ENCODE data around the gene TMPO. TPM values are rescaled to one million over a fixed set of nuclear protein-coding genes. Genes with fewer than 3 reads are reported as not detected.
"Not testable (repeated sequence)": the region's sequence is repeated elsewhere in the genome, so short reads cannot be mapped to it uniquely, and the experiment has no call there.

The TMPO gene
- total RNA-seq, 1 experiment from 2014 or later: 62.5 TPM

GRCh38 chr12:98594050-98594835 lies 78.9 kb downstream of the TMPO start:
- CTCF ChIA-PET: interaction anchor here (0.6 to 9.6 kb wide), 12 partner anchors 12 to 404 kb away, joined by 3 to 84 read pairs (median 4); partner anchors contain the start of gene IKBIP
- intact Hi-C loops (cut with micrococcal nuclease): no loop called here

DNA sequence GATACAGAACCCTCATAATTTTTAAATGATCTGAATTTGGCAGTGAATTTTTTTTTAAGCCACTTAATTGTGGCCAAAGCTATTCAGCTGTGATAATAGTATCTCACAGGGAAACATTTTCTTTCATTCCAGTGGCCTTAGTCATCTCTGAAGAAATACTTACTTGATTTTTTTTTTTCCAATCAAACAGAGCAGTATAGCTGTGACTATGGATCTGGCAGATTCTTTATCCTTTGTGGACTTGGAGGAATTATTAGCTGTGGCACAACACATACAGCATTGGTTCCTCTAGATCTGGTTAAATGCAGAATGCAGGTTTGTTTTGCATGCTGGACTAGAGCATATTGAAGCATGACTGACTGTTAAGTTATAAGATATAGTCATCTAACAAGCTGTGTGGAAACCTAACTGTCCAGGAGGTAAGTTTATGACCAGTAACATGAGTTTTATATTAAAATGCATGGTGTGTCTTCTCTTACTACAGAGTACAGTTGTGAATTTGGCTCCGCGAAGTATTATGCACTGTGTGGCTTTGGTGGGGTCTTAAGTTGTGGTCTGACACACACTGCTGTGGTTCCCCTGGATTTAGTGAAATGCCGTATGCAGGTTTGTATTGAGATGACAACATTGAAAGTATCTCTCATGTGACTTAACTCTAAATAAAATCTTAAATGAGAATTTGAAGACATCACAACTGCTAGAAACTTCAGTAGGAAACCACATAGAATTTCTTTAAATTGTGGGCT lies 80.0 kb downstream of the TMPO start:
- Mint-ChIP-seq H3K4me3 (ENCODE audit: unreplicated experiment) (peak overlapping the region; percentile 98), H3K27me3 (ENCODE audit: insufficient read depth, unreplicated experiment) (no peaks in the 10 kb centered on the region), H3K4me1 (ENCODE audit: insufficient read depth, unreplicated experiment) (peaks cover 6% of the 10 kb centered on the region), H3K9me3 (ENCODE audit: unreplicated experiment) (no peaks in the 10 kb centered on the region), H3K27ac (ENCODE audit: low read depth, unreplicated experiment) (peak overlapping the region; percentile 100), H3K36me3 (ENCODE audit: insufficient read depth, unreplicated experiment) (peaks cover 73% of the 10 kb centered on the region)
- TF ChIP-seq, protein P1, sequence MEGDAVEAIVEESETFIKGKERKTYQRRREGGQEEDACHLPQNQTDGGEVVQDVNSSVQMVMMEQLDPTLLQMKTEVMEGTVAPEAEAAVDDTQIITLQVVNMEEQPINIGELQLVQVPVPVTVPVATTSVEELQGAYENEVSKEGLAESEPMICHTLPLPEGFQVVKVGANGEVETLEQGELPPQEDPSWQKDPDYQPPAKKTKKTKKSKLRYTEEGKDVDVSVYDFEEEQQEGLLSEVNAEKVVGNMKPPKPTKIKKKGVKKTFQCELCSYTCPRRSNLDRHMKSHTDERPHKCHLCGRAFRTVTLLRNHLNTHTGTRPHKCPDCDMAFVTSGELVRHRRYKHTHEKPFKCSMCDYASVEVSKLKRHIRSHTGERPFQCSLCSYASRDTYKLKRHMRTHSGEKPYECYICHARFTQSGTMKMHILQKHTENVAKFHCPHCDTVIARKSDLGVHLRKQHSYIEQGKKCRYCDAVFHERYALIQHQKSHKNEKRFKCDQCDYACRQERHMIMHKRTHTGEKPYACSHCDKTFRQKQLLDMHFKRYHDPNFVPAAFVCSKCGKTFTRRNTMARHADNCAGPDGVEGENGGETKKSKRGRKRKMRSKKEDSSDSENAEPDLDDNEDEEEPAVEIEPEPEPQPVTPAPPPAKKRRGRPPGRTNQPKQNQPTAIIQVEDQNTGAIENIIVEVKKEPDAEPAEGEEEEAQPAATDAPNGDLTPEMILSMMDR (IDR thresholded peaks at IDR 0.05; ENCODE audit: unreplicated experiment): no peak
- BruUV-seq (replicated peaks): no TSS peak
- intact Hi-C loops (cut with micrococcal nuclease): loop anchor here (1.0 kb wide), 1 partner anchor 50 kb away; the partner anchor contains the start of gene APAF1
- POLR2A ChIA-PET: interaction anchor here (0.6 to 7.4 kb wide), 21 partner anchors 8 to 1616 kb away, joined by 3 to 255 read pairs (median 5); partner anchors contain the start of genes APAF1, IKBIP and TMPO
- CTCF ChIA-PET: interaction anchor here (0.7 to 9.6 kb wide), 11 partner anchors 11 to 403 kb away, joined by 3 to 84 read pairs (median 4); partner anchors contain the start of gene IKBIP
- peak; percentile 51 for DNase-seq (ENCODE audit: unreplicated experiment)

More at GRCh38 chr12:98594050-98594835, 78.9 kb downstream of the TMPO start:
- peak; percentile 28 for DNase-seq (ENCODE audit: unreplicated experiment)
- peak overlapping the region; percentile 100 for H3K27ac Mint-ChIP-seq (ENCODE audit: low read depth, unreplicated experiment)
- H3K9me3 Mint-ChIP-seq (ENCODE audit: unreplicated experiment): no peaks in the 10 kb centered on the region
- peak overlapping the region; percentile 98 for H3K4me3 Mint-ChIP-seq (ENCODE audit: unreplicated experiment)
- TF ChIP-seq, protein P1 (IDR thresholded peaks at IDR 0.05; ENCODE audit: unreplicated experiment): no peak
- POLR2A ChIA-PET: interaction anchor here (0.7 to 7.4 kb wide), 29 partner anchors 8 to 1673 kb away, joined by 3 to 255 read pairs (median 5); partner anchors contain the start of genes APAF1, DEPDC4, IKBIP and SCYL2
- BruUV-seq (replicated peaks): no TSS peak
- no peaks in the 10 kb centered on the region for H3K27me3 Mint-ChIP-seq (ENCODE audit: insufficient read depth, unreplicated experiment)
- H3K36me3 Mint-ChIP-seq (ENCODE audit: insufficient read depth, unreplicated experiment): peaks cover 61% of the 10 kb centered on the region
- H3K4me1 Mint-ChIP-seq (ENCODE audit: insufficient read depth, unreplicated experiment): peaks cover 6% of the 10 kb centered on the region

DNA sequence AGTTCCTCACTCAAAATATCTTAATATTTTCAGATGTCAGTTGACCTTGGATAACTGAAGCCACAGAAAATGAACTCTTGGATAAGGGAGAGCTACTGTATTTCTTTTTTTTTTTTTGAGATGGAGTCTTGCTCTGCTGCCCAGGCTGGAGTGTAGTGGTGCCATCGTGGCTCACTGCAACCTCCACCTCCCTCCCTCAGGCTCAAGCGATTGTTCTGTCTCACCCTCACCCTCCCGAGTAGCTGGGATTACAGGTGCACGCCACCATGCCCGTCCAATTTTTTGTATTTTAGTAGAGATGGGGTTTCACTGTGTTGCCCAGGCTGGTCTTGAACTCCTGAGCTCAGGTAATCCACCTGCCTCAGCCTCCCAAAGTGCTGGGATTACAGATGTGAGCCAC lies 81.9 kb downstream of the TMPO start:
- ChIA-PET POLR2A (interaction anchor here (0.6 to 7.4 kb wide), 4 partner anchors 11 to 157 kb away, joined by 3 to 255 read pairs (median 20); partner anchors contain the start of genes APAF1 and IKBIP), CTCF (interaction anchor here (1.1 to 9.6 kb wide), 6 partner anchors 9 to 74 kb away, joined by 4 to 84 read pairs (median 6); no protein-coding TSS in a partner anchor)

More for the DNA sequence above, 81.9 kb downstream of the TMPO start:
- H3K4me1 Mint-ChIP-seq (ENCODE audit: insufficient read depth, unreplicated experiment); H3K27ac Mint-ChIP-seq (ENCODE audit: low read depth, unreplicated experiment); H3K4me3 Mint-ChIP-seq (ENCODE audit: unreplicated experiment); DNase-seq (ENCODE audit: unreplicated experiment); BruUV-seq (replicated peaks); H3K27me3 Mint-ChIP-seq (ENCODE audit: insufficient read depth, unreplicated experiment); H3K9me3 Mint-ChIP-seq (ENCODE audit: unreplicated experiment); intact Hi-C loops (cut with micrococcal nuclease): not testable (repeated sequence)
- peaks cover 92% of the 10 kb centered on the region for H3K36me3 Mint-ChIP-seq (ENCODE audit: insufficient read depth, unreplicated experiment)

Other genes starting within 250 kb of the TMPO start
- 603 and 694 TPM in 2 replicates for gene SLC25A3, start 78.1 kb downstream of the TMPO start, total RNA-seq (2022)
- gene IKBIP, start 129.2 kb downstream of the TMPO start, total RNA-seq (2022): 29.2 and 43.0 TPM in 2 replicates
- 5.9 and 9.1 TPM in 2 replicates for gene APAF1, start 129.7 kb downstream of the TMPO start, total RNA-seq (2022)